Activated CD4-positive, CD25-positive, alpha-beta regulatory T cell treated with anti-CD3 and anti-CD28 coated beads, Interleukin-2, amount 50 U/mL, for 24 hours (primary cell): ENCODE results near the gene GABRB3.
A peak's percentile ranks its signal among the peaks of the same experiment; 100 is the strongest.

Experiments used
- ATAC-seq, 2 donors: fragments of 150-1000 bp; cut with Tn5 transposase; one replicate each; pipeline ENCODE4 v1.10.0; 2021; ENCODE audit warnings: mild to moderate bottlenecking in 1 of 2, moderate library complexity in 1 of 2

GABRB3 gene

GRCh38 chr15:26670116-26670515 lies 102.8 kb downstream of the GABRB3 start:
- ATAC-seq: no peak

- ATAC-seq: no peak
These were observed 105.5 kb downstream of the GABRB3 start for GRCh38 chr15:26667222-26667988.

GRCh38 chr15:26665957-26666791 lies 106.7 kb downstream of the GABRB3 start:
- ATAC-seq: no peak

GRCh38 chr15:26662283-26662682 lies 110.6 kb downstream of the GABRB3 start:
- ATAC-seq: no peak

GRCh38 chr15:26661748-26662147 lies 111.1 kb downstream of the GABRB3 start:
- ATAC-seq: no peak

- ATAC-seq: no peak
These were observed 111.8 kb downstream of the GABRB3 start for GRCh38 chr15:26661107-26661506.

GRCh38 chr15:26660241-26660640 lies 112.6 kb downstream of the GABRB3 start:
- ATAC-seq: no peak

- ATAC-seq: no peak
These were observed 114.6 kb downstream of the GABRB3 start for GRCh38 chr15:26658290-26658689.

- ATAC-seq: no peak
These were observed 116.8 kb downstream of the GABRB3 start for GRCh38 chr15:26656080-26656479.

- no peak for ATAC-seq
These were observed 121.0 kb downstream of the GABRB3 start for GRCh38 chr15:26651909-26652308.

GRCh38 chr15:26648676-26649075 lies 124.2 kb downstream of the GABRB3 start:
- no peak for ATAC-seq

- no peak for ATAC-seq
These were observed 127.9 kb downstream of the GABRB3 start for GRCh38 chr15:26644948-26645347.

GRCh38 chr15:26641144-26641543 lies 131.7 kb downstream of the GABRB3 start:
- no peak for ATAC-seq

GRCh38 chr15:26640601-26641000 lies 132.3 kb downstream of the GABRB3 start:
- no peak for ATAC-seq

GRCh38 chr15:26639966-26640365 lies 132.9 kb downstream of the GABRB3 start:
- no peak for ATAC-seq

- ATAC-seq: no peak
These were observed 137.3 kb downstream of the GABRB3 start for GRCh38 chr15:26635614-26636013.

GRCh38 chr15:26635105-26635504 lies 137.8 kb downstream of the GABRB3 start:
- ATAC-seq: no peak

GRCh38 chr15:26634319-26634718 lies 138.5 kb downstream of the GABRB3 start:
- ATAC-seq: no peak

GRCh38 chr15:26632500-26632899 lies 140.4 kb downstream of the GABRB3 start:
- no peak for ATAC-seq

- no peak for ATAC-seq
These were observed 141.0 kb downstream of the GABRB3 start for GRCh38 chr15:26631894-26632293.

GRCh38 chr15:26630857-26631256 lies 142.0 kb downstream of the GABRB3 start:
- no peak for ATAC-seq

GRCh38 chr15:26628879-26629529 lies 143.9 kb downstream of the GABRB3 start:
- ATAC-seq: peak in 1 of 2 donors; percentile 28

GRCh38 chr15:26628071-26628470 lies 144.8 kb downstream of the GABRB3 start:
- ATAC-seq: no peak

- no peak for ATAC-seq
These were observed 148.7 kb downstream of the GABRB3 start for GRCh38 chr15:26624128-26624527.
